ENCODE measurements around the gene APOBEC3C.

DNA sequence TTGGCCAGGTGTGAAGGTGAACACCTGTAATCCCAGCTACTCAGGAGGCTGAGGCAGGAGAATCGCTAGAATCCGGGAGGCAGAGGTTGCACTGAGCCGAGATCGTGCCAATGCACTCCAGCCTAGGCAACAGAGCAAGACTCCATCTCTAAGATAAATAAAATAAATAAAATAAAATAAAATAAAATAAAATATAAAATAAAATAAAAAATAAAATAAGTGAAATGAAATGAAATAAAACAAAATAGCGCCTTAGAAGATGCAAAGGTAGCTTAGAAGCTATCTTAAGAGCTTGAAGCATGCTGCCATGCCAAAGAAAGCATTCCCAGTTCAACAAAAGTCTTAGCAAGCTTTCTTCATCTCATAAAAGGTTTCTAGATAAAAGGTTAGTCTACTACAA, 6.9 kb upstream of the APOBEC3C start:
- TF ChIP-seq, protein P1, sequence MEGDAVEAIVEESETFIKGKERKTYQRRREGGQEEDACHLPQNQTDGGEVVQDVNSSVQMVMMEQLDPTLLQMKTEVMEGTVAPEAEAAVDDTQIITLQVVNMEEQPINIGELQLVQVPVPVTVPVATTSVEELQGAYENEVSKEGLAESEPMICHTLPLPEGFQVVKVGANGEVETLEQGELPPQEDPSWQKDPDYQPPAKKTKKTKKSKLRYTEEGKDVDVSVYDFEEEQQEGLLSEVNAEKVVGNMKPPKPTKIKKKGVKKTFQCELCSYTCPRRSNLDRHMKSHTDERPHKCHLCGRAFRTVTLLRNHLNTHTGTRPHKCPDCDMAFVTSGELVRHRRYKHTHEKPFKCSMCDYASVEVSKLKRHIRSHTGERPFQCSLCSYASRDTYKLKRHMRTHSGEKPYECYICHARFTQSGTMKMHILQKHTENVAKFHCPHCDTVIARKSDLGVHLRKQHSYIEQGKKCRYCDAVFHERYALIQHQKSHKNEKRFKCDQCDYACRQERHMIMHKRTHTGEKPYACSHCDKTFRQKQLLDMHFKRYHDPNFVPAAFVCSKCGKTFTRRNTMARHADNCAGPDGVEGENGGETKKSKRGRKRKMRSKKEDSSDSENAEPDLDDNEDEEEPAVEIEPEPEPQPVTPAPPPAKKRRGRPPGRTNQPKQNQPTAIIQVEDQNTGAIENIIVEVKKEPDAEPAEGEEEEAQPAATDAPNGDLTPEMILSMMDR (IDR thresholded peaks at IDR 0.05; ENCODE audit: low read depth, low read length, poor library complexity, severe bottlenecking): no peak
- TF ChIP-seq EZH2phosphoT487 (IDR thresholded peaks at IDR 0.05; ENCODE audit: borderline replicate concordance, low read length): no peak

Data from DOHH2 (cell line).